HepG2 (cell line): ENCODE results near the gene PDE2A. TPM values are rescaled to one million over a fixed set of nuclear protein-coding genes. Genes with fewer than 3 reads are reported as not detected.

Source experiments
- AKAP8 ChIP-seq: sonication (generic); formaldehyde crosslinking; IDR thresholded peaks from 2 replicates; pipeline ENCODE4 v1.5.1; 2020; ENCODE audit warnings: mild to moderate bottlenecking, missing genetic modification reagents
- ERF ChIP-seq: IDR thresholded peaks from 2 replicates; pipeline ENCODE4 v1.6.1; 2018; ENCODE audit warnings: missing biosample characterization, missing genetic modification reagents
- KIAA2018 ChIP-seq: sonication (generic); formaldehyde crosslinking; IDR thresholded peaks from 2 replicates; pipeline ENCODE4 v1.5.0; 2020; ENCODE audit warnings: mild to moderate bottlenecking, missing genetic modification reagents, borderline replicate concordance
- MTA1 ChIP-seq: sonication (generic); formaldehyde crosslinking; IDR thresholded peaks from 2 replicates; pipeline ENCODE4 v1.4.0; 2020; ENCODE audit warnings: missing genetic modification reagents, mild to moderate bottlenecking, borderline replicate concordance
- MXI1 ChIP-seq: IDR thresholded peaks from 3 replicates; pipeline ENCODE4 v1.6.1; 2012; ENCODE audit warnings: low read depth, low read length, inconsistent platforms, borderline replicate concordance
- NBN ChIP-seq: fragments of 450-650 bp; conservative IDR thresholded peaks from 2 replicates; pipeline ENCODE4 v1.6.1; 2017
- SALL1 ChIP-seq: sonication (generic); formaldehyde crosslinking; IDR thresholded peaks from 2 replicates; pipeline ENCODE4 v1.8.0; 2022; ENCODE audit warnings: mild to moderate bottlenecking, missing genetic modification reagents
- SMARCE1 ChIP-seq: fragments of 450-650 bp; IDR thresholded peaks from 2 replicates; pipeline ENCODE4 v1.6.1; 2017; ENCODE audit warnings: borderline replicate concordance
- SRSF1 ChIP-seq: fragments of 200-400 bp; formaldehyde crosslinking; optimal IDR thresholded peaks from 2 replicates; pipeline ENCODE3; 2017; ENCODE audit warnings: mild to moderate bottlenecking, low read depth, low read length, moderate library complexity
- TBL1XR1 ChIP-seq: fragments of 150-350 bp; IDR thresholded peaks from 2 replicates; pipeline ENCODE4 v1.6.1; 2014; ENCODE audit warnings: borderline replicate concordance, low read length; ENCODE audit not compliant: partially characterized antibody
- TEAD2 ChIP-seq: sonication (generic); formaldehyde crosslinking; IDR thresholded peaks from 2 replicates; pipeline ENCODE4 v1.9.0; 2021; ENCODE audit warnings: missing genetic modification reagents
- ZIK1 ChIP-seq: sonication (generic); formaldehyde crosslinking; IDR thresholded peaks from 2 replicates; pipeline ENCODE4 v1.5.0; 2020; ENCODE audit warnings: mild to moderate bottlenecking, low read depth, missing genetic modification reagents, borderline replicate concordance
- ZNF121 ChIP-seq: sonication (generic); formaldehyde crosslinking; IDR thresholded peaks from 2 replicates; pipeline ENCODE4 v1.5.0; 2020; ENCODE audit warnings: mild to moderate bottlenecking, missing genetic modification reagents
- ZNF160 ChIP-seq: sonication (generic); formaldehyde crosslinking; IDR thresholded peaks from 2 replicates; pipeline ENCODE4 v1.8.0; 2022; ENCODE audit warnings: mild to moderate bottlenecking, inconsistent platforms, missing genetic modification reagents
- ZNF274 ChIP-seq: sonication (generic); formaldehyde crosslinking; IDR thresholded peaks from 2 replicates; pipeline ENCODE4 v1.5.1; 2020; ENCODE audit warnings: mild to moderate bottlenecking, missing genetic modification reagents
- ZSCAN9 ChIP-seq: IDR thresholded peaks from 2 replicates; pipeline ENCODE4 v1.6.1; 2016; ENCODE audit warnings: borderline replicate concordance
- polyA plus RNA-seq, 8 experiments: library from polyadenylated mRNA; depleted of rRNA in 3 of 8; stranded (reverse) in 7 of 8; unstranded in 1 of 8; fragments of >200 nt; fragmentation: Illumina TruSeq in 4 of 8; extraction: Trizol in 4 of 8; gene quantifications; 2 replicates each; pipeline versions ENCODE4 v1.2.1 to v1.2.3, GENCODE V29; 2011 to 2016; ENCODE audit warnings: low read depth in 4 of 8, missing spikeins in 1 of 8, mixed read lengths in 1 of 8; ENCODE audit not compliant: insufficient read depth in 1 of 8
- total RNA-seq, 5 experiments: library from RNA; depleted of rRNA; stranded (reverse); fragments of >200 nt; fragmentation: Illumina TruSeq; extraction: Trizol; gene quantifications; 2 replicates each; pipeline ENCODE4 v1.2.3, GENCODE V29; 2016; ENCODE audit warnings: low read depth in 1 of 5
- TF ChIP-seq, protein P1 (sequence below): IDR thresholded peaks from 2 replicates; pipeline ENCODE4 v1.6.1; 2016; ENCODE audit warnings: mild to moderate bottlenecking

PDE2A gene
- total and polyA plus RNA-seq, 2 of the 13 experiments (the other 11 are each of a cell fraction or from before 2014, with no cell fraction given) = 3.1 TPM; not detected in 1

- TF ChIP-seq SRSF1 (no peak), ZSCAN9 (CRISPR knock-in tag) (peak; percentile 40; the same call in 1 of the 2 replicates), ZNF160 (CRISPR knock-in tag) (no peak), SMARCE1 (no peak), NBN (no peak), ZIK1 (CRISPR knock-in tag) (no peak), MXI1 (no peak), TBL1XR1 (no peak), AKAP8 (peak; percentile 67; the same call in 1 of the 2 replicates), KIAA2018 (CRISPR knock-in tag) (no peak), TEAD2 (CRISPR knock-in tag) (no peak), MTA1 (CRISPR knock-in tag) (no peak), SALL1 (peak; percentile 71), ZNF121 (CRISPR knock-in tag) (no peak), ERF (CRISPR knock-in tag) (no peak), ZNF274 (CRISPR knock-in tag) (0 out of 2 replicates have a peak, but pooled peaks have one; percentile 41)
- TF ChIP-seq, protein P1, sequence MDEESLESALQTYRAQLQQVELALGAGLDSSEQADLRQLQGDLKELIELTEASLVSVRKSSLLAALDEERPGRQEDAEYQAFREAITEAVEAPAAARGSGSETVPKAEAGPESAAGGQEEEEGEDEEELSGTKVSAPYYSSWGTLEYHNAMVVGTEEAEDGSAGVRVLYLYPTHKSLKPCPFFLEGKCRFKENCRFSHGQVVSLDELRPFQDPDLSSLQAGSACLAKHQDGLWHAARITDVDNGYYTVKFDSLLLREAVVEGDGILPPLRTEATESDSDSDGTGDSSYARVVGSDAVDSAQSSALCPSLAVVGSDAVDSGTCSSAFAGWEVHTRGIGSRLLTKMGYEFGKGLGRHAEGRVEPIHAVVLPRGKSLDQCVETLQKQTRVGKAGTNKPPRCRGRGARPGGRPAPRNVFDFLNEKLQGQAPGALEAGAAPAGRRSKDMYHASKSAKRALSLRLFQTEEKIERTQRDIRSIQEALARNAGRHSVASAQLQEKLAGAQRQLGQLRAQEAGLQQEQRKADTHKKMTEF = peak; percentile 26; the same call in 1 of the 2 replicates
These were observed 2.7 kb upstream of the PDE2A start (continued) for GRCh38 chr11:72676861-72677341.
